Stomach (tissue), 4 donors: ENCODE data around the gene GAB1.

Experiments used
- CTCF ChIP-seq, 7 experiments: fragments of 450-650 bp in 4 of 7; fragments of 200-600 bp in 3 of 7; sonication (generic) in 3 of 7; IDR thresholded peaks; one replicate each; pipeline ENCODE4 v1.5.1; 2016 to 2019; ENCODE audit warnings: antibody characterized with exemption in 7 of 7, control low read depth in 2 of 7, mild to moderate bottlenecking in 1 of 7
- EP300 ChIP-seq: sonication (generic); formaldehyde crosslinking; IDR thresholded peaks from one replicate; pipeline ENCODE4 v1.6.1; 2017; ENCODE audit warnings: antibody characterized with exemption

- TF ChIP-seq CTCF (IDR thresholded peaks at IDR 0.05) (no peak), EP300 (no peak)
Observed at GRCh38 chr4:143357161-143357845, 20.6 kb downstream of the GAB1 start.
